BE2C (cell line): ENCODE data around the gene CFAP97.

Experiments used
- DNase-seq: peaks from one replicate; pipeline ENCODE4 v3.0.0-alpha.2; 2020
- H3K27me3 ChIP-seq: fragments of 250-450 bp; sonication (Bioruptor Pico); 2 replicates; pipeline ENCODE4 v1.5.1; 2020; ENCODE audit warnings: mild to moderate bottlenecking
- H3K36me3 ChIP-seq: fragments of 250-450 bp; sonication (Bioruptor Pico); 2 replicates; pipeline ENCODE4 v1.5.1; 2020; ENCODE audit warnings: mild to moderate bottlenecking
- H3K4me1 ChIP-seq: fragments of 250-450 bp; sonication (Bioruptor Pico); 2 replicates; pipeline ENCODE4 v1.5.1; 2020
- H3K4me3 ChIP-seq: 2 replicates; pipeline ENCODE4 v1.5.1; 2011; ENCODE audit warnings: low read depth, low read length
- H3K9me3 ChIP-seq: fragments of 250-450 bp; sonication (Bioruptor Pico); 2 replicates; pipeline ENCODE4 v1.5.1; 2020
- CTCF ChIP-seq: IDR thresholded peaks from 2 replicates; pipeline ENCODE4 v1.5.1; 2012; ENCODE audit warnings: mild to moderate bottlenecking, low read depth, low read length

The CFAP97 gene

GRCh38 chr4:185219551-185220344 lies 15.9 kb upstream of the CFAP97 start:
- Histone ChIP-seq H3K4me1 (no peaks in the 10 kb centered on the region), H3K27me3 (no peaks in the 10 kb centered on the region), H3K9me3 (no peaks in the 10 kb centered on the region), H3K36me3 (no peaks in the 10 kb centered on the region), H3K4me3 (no peak overlapping the region)
- no peak for TF ChIP-seq CTCF
- no peak for DNase-seq

GRCh38 chr4:185218312-185218711 lies 14.5 kb upstream of the CFAP97 start:
- Histone ChIP-seq H3K9me3 (no peaks in the 10 kb centered on the region), H3K4me3 (no peak overlapping the region), H3K4me1 (no peaks in the 10 kb centered on the region), H3K36me3 (no peaks in the 10 kb centered on the region), H3K27me3 (no peaks in the 10 kb centered on the region)
- TF ChIP-seq CTCF = no peak
- no peak for DNase-seq

- Histone ChIP-seq H3K27me3 (no peaks in the 10 kb centered on the region), H3K36me3 (no peaks in the 10 kb centered on the region), H3K4me1 (no peaks in the 10 kb centered on the region), H3K9me3 (no peaks in the 10 kb centered on the region), H3K4me3 (no peak overlapping the region)
- no peak for DNase-seq
- no peak for TF ChIP-seq CTCF
Measured at GRCh38 chr4:185217408-185217975, 13.7 kb upstream of the CFAP97 start.

- H3K4me3 ChIP-seq = no peak overlapping the region
- H3K4me1 ChIP-seq = no peaks in the 10 kb centered on the region; the same call in 1 of the 2 replicates
- TF ChIP-seq CTCF = no peak
Measured at GRCh38 chr4:185215261-185215660, 11.5 kb upstream of the CFAP97 start.

GRCh38 chr4:185213877-185214276 lies 10.1 kb upstream of the CFAP97 start:
- DNase-seq = no peak
- Histone ChIP-seq H3K9me3 (no peaks in the 10 kb centered on the region), H3K36me3 (no peaks in the 10 kb centered on the region), H3K27me3 (no peaks in the 10 kb centered on the region), H3K4me1 (no peaks in the 10 kb centered on the region; the same call in 1 of the 2 replicates), H3K4me3 (no peak overlapping the region)
- no peak for TF ChIP-seq CTCF

More at GRCh38 chr4:185215261-185215660, 11.5 kb upstream of the CFAP97 start:
- Histone ChIP-seq H3K27me3 (no peaks in the 10 kb centered on the region), H3K36me3 (no peaks in the 10 kb centered on the region), H3K9me3 (no peaks in the 10 kb centered on the region)
- no peak for DNase-seq

GRCh38 chr4:185212581-185212980 lies 8.8 kb upstream of the CFAP97 start:
- no peaks in the 10 kb centered on the region for H3K36me3 ChIP-seq
- no peak for TF ChIP-seq CTCF
- no peak overlapping the region for H3K4me3 ChIP-seq

More at GRCh38 chr4:185212581-185212980, 8.8 kb upstream of the CFAP97 start:
- H3K9me3 ChIP-seq = no peaks in the 10 kb centered on the region
- no peaks in the 10 kb centered on the region; the same call in 1 of the 2 replicates for H3K4me1 ChIP-seq
- no peaks in the 10 kb centered on the region for H3K27me3 ChIP-seq
- no peak for DNase-seq
